Measurements from ENCODE around the gene KIF21B.

The KIF21B gene

DNA sequence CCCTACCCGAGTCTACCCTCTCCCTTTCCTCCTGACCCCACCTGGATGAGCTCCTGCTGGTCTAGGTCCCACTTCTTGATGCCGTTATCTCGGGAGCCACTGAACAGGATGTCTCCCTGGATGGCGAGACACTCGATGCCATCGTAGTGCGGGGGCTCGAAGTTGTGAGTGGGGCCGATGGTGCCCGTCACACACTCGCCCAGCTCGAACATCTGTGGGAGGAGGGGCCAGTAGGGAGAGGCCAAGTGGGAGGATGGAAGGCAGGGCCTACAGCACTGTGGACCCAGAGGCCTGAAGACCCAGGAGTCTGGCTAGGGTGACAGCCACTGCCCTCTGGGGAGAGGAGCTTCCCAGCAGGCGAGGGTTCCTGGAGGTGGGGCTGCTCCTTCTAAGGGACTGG lies 48.1 kb downstream of the KIF21B start:
- Histone ChIP-seq H3K4me1 (ENCODE audit: insufficient read depth, low read length) (no peaks in the 10 kb centered on the region), H3K9ac (ENCODE audit: low read depth, low read length) (no peak overlapping the region), H3K27me3 (ENCODE audit: insufficient read depth, low read length) (no peaks in the 10 kb centered on the region), H3K9me3 (ENCODE audit: insufficient read depth, low read depth, low read length) (peaks cover 7% of the 10 kb centered on the region; the same call in 1 of the 2 replicates), H3K27ac (ENCODE audit: low read depth, low read length) (no peak overlapping the region), H3K4me3 (ENCODE audit: low read length) (no peak overlapping the region), H3K36me3 (ENCODE audit: insufficient read depth, low read length) (peaks cover 15% of the 10 kb centered on the region)
- WGBS: 94% methylated on average over 13 of the region's 13 CpGs

DNA sequence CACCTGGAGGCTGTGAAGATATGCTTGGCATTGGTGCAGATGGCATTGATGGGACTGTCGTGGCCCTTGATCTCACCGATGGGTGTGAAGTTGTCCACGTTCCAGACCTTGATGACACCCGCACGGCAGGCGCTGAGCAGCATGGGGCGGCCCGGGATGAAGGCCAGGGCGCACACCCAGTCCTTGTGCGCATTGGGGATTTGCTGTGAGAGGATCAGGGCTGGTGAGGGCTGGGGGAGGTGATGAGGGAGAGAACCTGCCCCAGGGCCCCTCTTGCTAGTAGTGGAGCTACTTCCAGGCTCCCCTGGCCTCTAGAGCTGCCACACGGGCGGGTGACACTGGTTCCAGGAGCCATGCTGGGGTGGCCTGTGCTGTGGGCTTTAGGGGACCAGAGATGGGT lies 48.8 kb downstream of the KIF21B start:
- Histone ChIP-seq H3K27ac (ENCODE audit: low read depth, low read length) (no peak overlapping the region), H3K4me3 (ENCODE audit: low read length) (no peak overlapping the region), H3K27me3 (ENCODE audit: insufficient read depth, low read length) (no peaks in the 10 kb centered on the region), H3K4me1 (ENCODE audit: insufficient read depth, low read length) (no peaks in the 10 kb centered on the region), H3K36me3 (ENCODE audit: insufficient read depth, low read length) (peaks cover 7% of the 10 kb centered on the region), H3K9me3 (ENCODE audit: insufficient read depth, low read depth, low read length) (no peaks in the 10 kb centered on the region), H3K9ac (ENCODE audit: low read depth, low read length) (no peak overlapping the region)
- WGBS: 89% methylated on average over 12 of the region's 12 CpGs

DNA sequence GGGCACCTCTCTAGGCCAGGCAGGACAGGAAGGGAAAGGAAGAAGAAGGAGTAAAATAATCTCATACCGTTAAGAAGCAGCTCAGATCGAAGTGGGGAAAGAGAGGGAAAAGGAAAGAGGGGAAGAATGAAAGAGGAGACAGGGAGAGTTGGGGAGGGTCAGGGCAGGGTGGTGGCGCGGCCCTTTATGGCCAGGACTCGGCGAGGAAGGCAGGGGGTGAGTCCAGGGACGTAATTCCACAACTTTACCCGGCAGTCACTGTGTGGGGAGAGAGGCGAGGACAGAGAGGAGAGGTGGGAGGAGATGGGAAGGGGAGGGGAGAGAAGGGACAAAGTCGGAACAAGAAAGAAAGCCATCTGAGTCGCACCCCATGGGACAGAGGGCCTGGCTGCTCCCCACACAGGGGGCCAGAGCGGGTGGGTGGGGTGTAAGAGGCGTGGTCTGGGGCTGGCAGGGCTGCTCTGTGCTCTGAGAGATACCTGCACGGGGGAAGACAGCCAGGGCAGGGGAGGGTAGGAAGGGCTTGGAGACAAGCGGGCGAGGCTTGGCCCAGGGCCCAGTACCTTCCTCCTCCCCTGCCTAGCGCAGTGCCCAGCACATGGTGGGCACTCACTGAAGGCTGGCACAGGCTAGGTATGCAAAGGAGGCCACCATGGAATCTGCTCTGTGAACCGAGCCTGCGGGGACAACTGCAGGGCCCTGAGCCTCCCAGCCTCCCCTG lies 49.4 kb downstream of the KIF21B start:
- WGBS: 88% methylated on average over 19 of the region's 19 CpGs
- Histone ChIP-seq H3K9me3 (ENCODE audit: insufficient read depth, low read depth, low read length) (no peaks in the 10 kb centered on the region), H3K4me3 (ENCODE audit: low read length) (no peak overlapping the region), H3K36me3 (ENCODE audit: insufficient read depth, low read length) (peaks cover 6% of the 10 kb centered on the region; the same call in 1 of the 2 replicates), H3K9ac (ENCODE audit: low read depth, low read length) (no peak overlapping the region), H3K27ac (ENCODE audit: low read depth, low read length) (no peak overlapping the region), H3K27me3 (ENCODE audit: insufficient read depth, low read length) (no peaks in the 10 kb centered on the region), H3K4me1 (ENCODE audit: insufficient read depth, low read length) (no peaks in the 10 kb centered on the region)

DNA sequence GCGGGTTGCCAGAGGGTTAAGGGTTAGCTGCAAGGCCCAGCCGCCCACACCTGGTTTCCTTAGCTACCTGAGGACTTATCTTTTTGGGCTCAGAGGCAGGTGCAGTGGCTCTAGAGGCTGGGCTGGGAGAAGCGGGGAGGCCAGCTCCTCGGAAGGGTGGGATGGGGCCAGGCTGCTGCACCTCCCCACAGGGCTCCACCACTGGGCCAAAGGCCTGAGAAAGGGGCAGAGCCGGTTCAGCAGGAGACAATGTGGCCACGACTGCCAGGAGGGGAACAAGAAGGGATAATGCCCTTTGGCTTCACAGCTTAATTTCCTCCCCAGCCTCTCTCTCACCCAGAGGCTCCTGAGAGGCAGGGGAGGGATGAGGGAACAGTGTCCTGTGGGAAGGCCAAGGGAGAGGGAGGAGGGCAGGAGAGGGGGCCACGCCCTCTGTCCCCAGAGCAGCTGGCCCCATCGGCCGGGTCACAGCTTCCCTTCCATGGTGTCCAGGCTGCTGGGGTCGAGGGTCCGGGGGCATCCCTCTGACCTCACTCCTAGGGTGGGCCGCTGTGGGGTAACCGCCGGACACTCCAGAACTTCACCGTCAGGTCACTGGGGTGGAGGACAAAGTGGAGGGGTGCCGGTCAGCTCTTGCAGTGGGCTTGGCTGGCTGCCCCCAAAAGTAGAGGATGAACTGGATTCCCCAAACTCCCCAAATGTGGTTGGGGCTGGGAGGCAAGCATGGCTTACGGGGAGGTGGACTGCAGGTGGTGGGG lies 50.4 kb downstream of the KIF21B start:
- Histone ChIP-seq H3K4me3 (ENCODE audit: low read length) (no peak overlapping the region), H3K9ac (ENCODE audit: low read depth, low read length) (no peak overlapping the region), H3K9me3 (ENCODE audit: insufficient read depth, low read depth, low read length) (no peaks in the 10 kb centered on the region), H3K27ac (ENCODE audit: low read depth, low read length) (no peak overlapping the region), H3K27me3 (ENCODE audit: insufficient read depth, low read length) (no peaks in the 10 kb centered on the region), H3K36me3 (ENCODE audit: insufficient read depth, low read length) (peaks cover 6% of the 10 kb centered on the region; the same call in 1 of the 2 replicates), H3K4me1 (ENCODE audit: insufficient read depth, low read length) (no peaks in the 10 kb centered on the region)
- 91% methylated on average over 17 of the region's 17 CpGs for WGBS

DNA sequence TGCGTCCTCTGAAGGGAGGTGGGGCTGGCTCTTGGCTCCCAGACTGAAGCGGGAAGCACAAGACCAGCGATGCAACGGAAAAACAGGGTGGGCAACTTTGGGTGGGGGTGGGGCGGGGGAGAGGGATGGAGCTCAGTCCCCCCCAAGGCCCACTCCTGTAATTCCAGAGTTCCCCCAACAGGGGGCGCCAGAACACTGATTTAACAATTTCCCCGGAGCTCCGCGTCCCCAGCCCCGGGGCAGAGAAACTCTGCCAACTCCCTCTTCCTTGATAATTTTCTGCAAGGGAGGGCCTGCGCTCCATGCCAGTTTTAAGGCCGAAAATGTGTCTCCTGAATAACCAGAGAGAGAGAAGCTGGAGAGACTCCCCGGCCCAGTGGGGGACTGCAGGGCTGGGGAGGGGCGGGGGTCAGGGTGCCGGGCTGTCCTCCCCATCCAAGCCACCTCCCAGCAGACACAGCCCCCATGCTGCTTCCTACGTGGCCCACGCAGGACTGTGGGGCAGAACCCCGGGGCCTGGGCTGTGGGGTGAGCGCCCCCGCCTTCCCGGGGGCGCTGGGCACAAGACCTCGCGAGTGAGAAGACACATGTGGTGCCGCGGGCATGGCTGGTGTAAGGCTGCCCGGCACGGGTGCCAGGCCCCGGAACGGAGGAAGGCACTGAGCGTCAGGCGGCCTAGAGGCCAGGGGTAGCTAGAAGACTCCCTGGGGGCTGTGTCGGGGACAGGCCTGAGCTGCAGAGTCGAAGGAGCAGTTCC lies 51.4 kb downstream of the KIF21B start:
- no peak overlapping the region for H3K9ac ChIP-seq (ENCODE audit: low read depth, low read length)
- 70% methylated on average over 31 of the region's 34 CpGs for WGBS
- no peaks in the 10 kb centered on the region for H3K9me3 ChIP-seq (ENCODE audit: insufficient read depth, low read depth, low read length)
- H3K27ac ChIP-seq (ENCODE audit: low read depth, low read length): no peak overlapping the region
- H3K4me1 ChIP-seq (ENCODE audit: insufficient read depth, low read length): no peaks in the 10 kb centered on the region
- peaks cover 6% of the 10 kb centered on the region; the same call in 1 of the 2 replicates for H3K36me3 ChIP-seq (ENCODE audit: insufficient read depth, low read length)
- H3K4me3 ChIP-seq (ENCODE audit: low read length): no peak overlapping the region
- H3K27me3 ChIP-seq (ENCODE audit: insufficient read depth, low read length): no peaks in the 10 kb centered on the region

DNA sequence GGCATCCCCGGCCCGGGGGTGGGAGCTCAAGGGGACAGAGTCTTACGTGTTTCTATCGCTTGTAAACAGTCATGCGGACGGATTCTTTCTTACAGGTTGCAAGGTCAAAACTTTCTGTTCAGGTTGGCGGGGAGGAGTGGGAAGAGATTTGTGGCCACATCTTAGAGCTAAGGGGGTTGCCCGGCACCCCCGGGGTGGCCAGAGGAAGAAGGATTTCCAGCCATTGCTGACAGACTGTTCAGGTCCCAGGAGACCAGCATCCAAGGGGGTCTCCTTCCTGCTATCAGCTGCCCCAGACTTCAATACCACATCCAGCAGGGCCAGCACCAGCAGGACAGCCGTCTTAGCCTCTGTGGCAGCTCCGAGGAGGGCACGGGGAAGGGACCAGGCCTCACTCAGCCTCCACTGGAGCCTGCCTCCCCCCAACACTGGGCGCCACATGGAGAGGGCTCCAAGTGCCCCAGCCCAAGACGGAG lies 52.0 kb downstream of the KIF21B start:
- WGBS: 94% methylated on average over 14 of the region's 14 CpGs

DNA sequence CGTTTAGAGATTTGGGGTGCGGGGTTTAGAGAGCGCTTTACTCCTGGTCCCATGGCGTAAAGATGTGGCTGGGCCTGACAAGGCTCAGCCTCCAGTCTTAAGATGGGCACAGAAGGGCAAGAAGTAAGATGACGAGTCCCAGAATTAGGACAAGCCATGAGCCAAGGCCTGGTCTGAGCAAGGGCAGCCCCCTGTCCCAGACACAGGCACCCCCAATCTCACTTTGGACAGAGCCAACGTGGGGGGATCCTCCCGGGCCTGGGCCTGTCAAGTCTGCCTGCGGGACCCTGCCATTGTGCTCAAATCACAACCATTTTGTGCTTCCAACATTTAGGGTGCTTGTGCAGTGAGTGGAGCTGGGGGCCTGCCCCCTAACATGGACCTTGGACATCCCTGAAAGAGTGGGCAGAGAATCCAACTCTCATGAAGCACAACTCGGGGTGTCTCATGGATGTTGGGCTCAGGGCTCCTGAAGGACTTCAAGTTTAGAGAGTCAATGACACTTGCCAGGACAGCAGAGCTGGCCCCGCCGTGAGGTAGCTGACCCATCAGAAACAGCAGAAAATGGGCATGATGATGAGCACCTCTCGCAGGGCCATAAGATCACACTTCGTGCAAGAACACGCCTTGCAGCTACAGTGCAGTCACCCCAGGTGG lies 52.6 kb downstream of the KIF21B start:
- H3K4me1 ChIP-seq (ENCODE audit: insufficient read depth, low read length): no peaks in the 10 kb centered on the region
- no peaks in the 10 kb centered on the region for H3K9me3 ChIP-seq (ENCODE audit: insufficient read depth, low read depth, low read length)
- H3K4me3 ChIP-seq (ENCODE audit: low read length): no peak overlapping the region
- H3K36me3 ChIP-seq (ENCODE audit: insufficient read depth, low read length): peaks cover 6% of the 10 kb centered on the region; the same call in 1 of the 2 replicates
- H3K9ac ChIP-seq (ENCODE audit: low read depth, low read length): no peak overlapping the region
- H3K27ac ChIP-seq (ENCODE audit: low read depth, low read length): no peak overlapping the region
- 94% methylated on average over 14 of the region's 14 CpGs for WGBS
- H3K27me3 ChIP-seq (ENCODE audit: insufficient read depth, low read length): no peaks in the 10 kb centered on the region

More for the DNA sequence above, 52.0 kb downstream of the KIF21B start:
- Histone ChIP-seq H3K27me3 (ENCODE audit: insufficient read depth, low read length) (no peaks in the 10 kb centered on the region), H3K4me1 (ENCODE audit: insufficient read depth, low read length) (no peaks in the 10 kb centered on the region), H3K9ac (ENCODE audit: low read depth, low read length) (no peak overlapping the region), H3K27ac (ENCODE audit: low read depth, low read length) (no peak overlapping the region), H3K36me3 (ENCODE audit: insufficient read depth, low read length) (peaks cover 6% of the 10 kb centered on the region; the same call in 1 of the 2 replicates), H3K4me3 (ENCODE audit: low read length) (no peak overlapping the region), H3K9me3 (ENCODE audit: insufficient read depth, low read depth, low read length) (no peaks in the 10 kb centered on the region)

DNA sequence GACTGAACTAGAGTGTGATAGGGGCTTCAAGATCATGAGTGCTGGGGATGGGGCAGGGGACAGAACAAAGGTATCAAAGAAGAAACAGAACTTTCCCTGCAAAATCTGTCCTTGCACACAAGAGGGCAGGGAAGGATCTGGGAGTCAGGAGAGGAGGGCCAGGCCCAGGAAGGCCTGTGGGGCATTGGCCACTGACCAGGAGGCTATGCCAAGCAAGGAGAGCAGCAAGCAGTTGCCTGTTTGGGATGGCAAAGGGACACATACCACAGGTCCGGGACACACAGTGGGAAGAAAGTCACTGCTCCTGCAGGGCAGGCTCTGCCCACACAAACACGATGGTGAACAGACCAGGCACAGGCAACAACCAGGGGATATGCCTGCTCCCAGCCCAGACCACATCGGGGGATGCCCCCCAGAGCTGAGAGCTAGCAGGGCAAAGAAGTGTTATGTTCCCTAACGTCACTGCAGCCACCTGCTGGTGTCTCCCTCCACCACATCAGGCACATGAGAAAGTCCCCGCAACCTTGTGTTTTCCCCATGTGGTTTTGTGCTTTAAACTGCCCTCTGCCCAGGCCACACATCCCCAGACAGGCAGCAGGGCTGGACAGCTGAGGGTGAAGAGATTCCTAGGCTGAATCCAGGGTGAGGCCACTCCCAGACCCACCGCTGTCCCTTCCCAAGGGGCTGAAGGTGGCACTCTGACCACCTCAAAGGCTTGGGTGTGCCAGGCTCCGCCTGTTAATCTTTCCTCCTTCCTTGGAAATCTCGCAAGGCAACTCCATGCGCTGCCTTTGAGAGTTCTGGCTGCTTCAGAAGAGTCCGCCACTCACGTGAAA lies 53.6 kb downstream of the KIF21B start:
- H3K27me3 ChIP-seq (ENCODE audit: insufficient read depth, low read length): no peaks in the 10 kb centered on the region
- no peak overlapping the region for H3K4me3 ChIP-seq (ENCODE audit: low read length)
- no peaks in the 10 kb centered on the region for H3K9me3 ChIP-seq (ENCODE audit: insufficient read depth, low read depth, low read length)
- no peak overlapping the region for H3K27ac ChIP-seq (ENCODE audit: low read depth, low read length)
- 88% methylated on average over 11 of the region's 11 CpGs for WGBS
- no peaks in the 10 kb centered on the region for H3K4me1 ChIP-seq (ENCODE audit: insufficient read depth, low read length)
- peaks cover 6% of the 10 kb centered on the region; the same call in 1 of the 2 replicates for H3K36me3 ChIP-seq (ENCODE audit: insufficient read depth, low read length)
- no peak overlapping the region for H3K9ac ChIP-seq (ENCODE audit: low read depth, low read length)

DNA sequence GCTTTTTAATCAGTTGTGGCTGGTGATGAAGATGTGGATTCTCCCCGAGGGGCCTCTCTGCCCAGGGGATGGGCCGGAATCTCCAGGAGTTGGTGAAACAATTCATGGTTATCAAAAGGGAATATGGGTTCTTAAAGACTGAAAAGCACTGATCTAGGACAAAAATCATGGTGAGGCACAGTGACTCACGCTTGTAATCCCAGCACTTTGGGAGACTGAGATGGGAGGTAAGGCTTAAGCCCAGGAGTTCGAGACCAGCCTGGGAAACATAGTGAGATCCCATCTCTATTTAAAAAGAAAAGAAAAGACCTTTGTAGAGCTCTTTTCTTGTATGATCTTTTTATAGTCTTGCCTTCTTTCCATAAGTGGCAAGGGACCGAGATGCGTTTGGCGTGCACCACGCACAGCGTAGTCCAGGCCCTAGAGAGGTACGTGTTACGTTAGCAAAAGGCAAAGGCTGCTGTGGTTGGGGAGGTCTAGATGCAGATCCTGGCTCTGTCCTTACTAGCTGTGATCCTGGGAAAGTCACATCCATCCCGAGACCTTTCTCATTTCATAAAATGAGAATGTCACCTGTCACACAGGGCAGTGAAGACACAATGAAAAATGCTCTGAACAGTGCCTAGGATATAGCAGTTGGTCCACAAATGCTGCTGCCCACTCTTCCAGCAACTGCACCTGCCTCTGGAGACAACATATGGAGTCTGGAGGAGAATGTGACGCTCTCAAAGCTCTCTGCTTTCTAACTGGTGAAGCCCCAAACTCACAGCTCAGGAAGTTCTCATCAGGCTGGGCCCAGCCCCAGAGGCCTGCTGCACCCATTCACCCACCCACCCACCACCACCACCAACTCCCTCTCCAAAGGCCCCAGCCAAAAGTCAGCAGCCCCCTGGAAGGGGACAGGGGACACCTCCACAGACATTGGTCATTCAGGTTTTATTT lies 54.8 kb downstream of the KIF21B start:
- H3K9ac ChIP-seq (ENCODE audit: low read depth, low read length): no peak overlapping the region
- no peaks in the 10 kb centered on the region for H3K9me3 ChIP-seq (ENCODE audit: insufficient read depth, low read depth, low read length)
- no peaks in the 10 kb centered on the region for H3K36me3 ChIP-seq (ENCODE audit: insufficient read depth, low read length)
- H3K27ac ChIP-seq (ENCODE audit: low read depth, low read length): no peak overlapping the region
- 93% methylated on average over 13 of the region's 13 CpGs for WGBS
- H3K4me1 ChIP-seq (ENCODE audit: insufficient read depth, low read length): no peaks in the 10 kb centered on the region
- H3K27me3 ChIP-seq (ENCODE audit: insufficient read depth, low read length): no peaks in the 10 kb centered on the region
- H3K4me3 ChIP-seq (ENCODE audit: low read length): no peak overlapping the region
